OCI-LY3 (cell line): ENCODE data around the gene KLF11.

Experiments
- H2AFZ ChIP-seq: fragments of 200-600, 300-600 bp; shearing (Covaris generic); 2 replicates; pipeline ENCODE4 v1.6.0; 2014; ENCODE audit warnings: antibody characterized with exemption, low read depth, low read length
- H3K27ac ChIP-seq: fragments of 200-600, 300-600 bp; sonication (generic); 2 replicates; pipeline ENCODE4 v1.5.1; 2014; ENCODE audit warnings: mild to moderate bottlenecking, low read length, moderate library complexity, mixed read lengths
- H3K27me3 ChIP-seq: fragments of 200-600, 300-600 bp; sonication (generic); 2 replicates; pipeline ENCODE4 v1.6.1; 2014; ENCODE audit warnings: low read depth, low read length, mixed read lengths
- H3K36me3 ChIP-seq: fragments of 200-600, 300-600 bp; sonication (generic); replicated peaks from 2 replicates; pipeline ENCODE3; 2014; ENCODE audit warnings: low read depth, low read length, mixed read lengths
- H3K4me1 ChIP-seq: fragments of 300-600, 200-600 bp; sonication (generic); 2 replicates; pipeline ENCODE4 v1.6.1; 2014; ENCODE audit warnings: low read length, mixed read lengths
- H3K4me2 ChIP-seq: fragments of 200-600, 300-600 bp; sonication (generic); 2 replicates; pipeline ENCODE4 v1.6.1; 2014; ENCODE audit warnings: low read length, mixed read lengths
- H3K4me3 ChIP-seq: fragments of 300-600, 200-600 bp; sonication (generic); 2 replicates; pipeline ENCODE4 v1.5.1; 2014; ENCODE audit warnings: antibody characterized with exemption, mild to moderate bottlenecking, low read length, moderate library complexity
- H3K79me2 ChIP-seq: fragments of 300-600, 200-600 bp; shearing (Covaris generic); 2 replicates; pipeline ENCODE4 v1.6.1; 2014; ENCODE audit warnings: mild to moderate bottlenecking, low read length, mixed read lengths
- H3K9ac ChIP-seq: fragments of 300-600, 200-600 bp; shearing (Covaris generic); 2 replicates; pipeline ENCODE4 v1.6.0; 2014; ENCODE audit warnings: mild to moderate bottlenecking, low read length, moderate library complexity
- H3K9me3 ChIP-seq: fragments of 200-600, 300-600 bp; shearing (Covaris generic); 2 replicates; pipeline ENCODE4 v1.6.1; 2014; ENCODE audit warnings: low read length, mixed read lengths; ENCODE audit not compliant: insufficient read depth
- H4K20me1 ChIP-seq: fragments of 200-600, 300-600 bp; sonication (generic); 2 replicates; pipeline ENCODE4 v1.6.1; 2016; ENCODE audit warnings: low read length, mixed read lengths; ENCODE audit not compliant: insufficient read depth
- CTCF ChIP-seq: fragments of 200-600, 300-600 bp; sonication (generic); IDR thresholded peaks from 2 replicates; pipeline ENCODE4 v1.5.1; 2014; ENCODE audit warnings: antibody characterized with exemption, low read length, low read depth
- EZH2phosphoT487 ChIP-seq: fragments of 200-600 bp; shearing (Covaris generic); IDR thresholded peaks from 2 replicates; pipeline ENCODE4 v1.6.1; 2018; ENCODE audit warnings: antibody characterized with exemption, mixed run types, low read depth

KLF11 gene

GRCh38 chr2:10076511-10076910, 33.2 kb downstream of the KLF11 start:
- Histone ChIP-seq H4K20me1 (0 out of 2 replicates have a peak, but pooled peaks cover 4% of the 10 kb centered on the region), H3K4me1 (peaks cover 19% of the 10 kb centered on the region), H3K9me3 (no peaks in the 10 kb centered on the region), H3K27ac (no peak overlapping the region), H3K79me2 (no peaks in the 10 kb centered on the region), H3K27me3 (peaks cover 71% of the 10 kb centered on the region), H3K36me3 (no peaks in the 10 kb centered on the region), H3K4me2 (no peak overlapping the region), H3K9ac (no peak overlapping the region), H2AFZ (no peak overlapping the region), H3K4me3 (no peak overlapping the region)
- TF ChIP-seq EZH2phosphoT487 = no peak
- TF ChIP-seq CTCF = no peak

DNA sequence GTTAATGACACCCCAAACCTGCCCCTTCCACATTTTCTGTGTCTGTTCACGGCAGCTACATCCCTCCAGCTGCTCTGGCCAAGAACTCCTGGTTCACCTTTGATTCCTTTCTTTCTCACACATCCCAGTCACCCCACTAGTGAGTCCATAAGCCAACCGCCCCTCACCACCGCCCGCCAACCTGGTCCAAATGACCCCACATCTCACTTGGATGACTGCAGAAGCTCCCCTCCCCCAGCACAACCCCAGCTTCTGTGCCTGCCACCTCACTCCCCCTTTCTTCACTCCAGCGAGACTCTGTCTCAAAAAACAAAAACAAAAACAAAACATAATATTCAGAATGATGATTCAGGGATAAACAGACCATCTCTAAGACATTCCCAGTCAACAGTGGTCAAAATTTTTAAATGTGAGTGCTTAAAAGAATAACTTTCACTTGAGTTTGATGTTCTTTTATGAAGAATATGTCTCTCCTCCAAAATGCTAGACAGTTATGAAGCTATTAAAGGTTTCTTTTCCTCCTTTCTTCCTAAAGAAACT, 33.7 kb downstream of the KLF11 start:
- Histone ChIP-seq H3K4me2 (no peak overlapping the region), H3K9me3 (no peaks in the 10 kb centered on the region), H3K4me1 (peaks cover 19% of the 10 kb centered on the region), H3K79me2 (no peaks in the 10 kb centered on the region), H3K27ac (no peak overlapping the region), H3K36me3 (no peaks in the 10 kb centered on the region), H2AFZ (no peak overlapping the region), H4K20me1 (0 out of 2 replicates have a peak, but pooled peaks cover 4% of the 10 kb centered on the region), H3K9ac (no peak overlapping the region), H3K27me3 (peaks cover 73% of the 10 kb centered on the region), H3K4me3 (no peak overlapping the region)
- no peak for TF ChIP-seq CTCF
- TF ChIP-seq EZH2phosphoT487 = no peak

DNA sequence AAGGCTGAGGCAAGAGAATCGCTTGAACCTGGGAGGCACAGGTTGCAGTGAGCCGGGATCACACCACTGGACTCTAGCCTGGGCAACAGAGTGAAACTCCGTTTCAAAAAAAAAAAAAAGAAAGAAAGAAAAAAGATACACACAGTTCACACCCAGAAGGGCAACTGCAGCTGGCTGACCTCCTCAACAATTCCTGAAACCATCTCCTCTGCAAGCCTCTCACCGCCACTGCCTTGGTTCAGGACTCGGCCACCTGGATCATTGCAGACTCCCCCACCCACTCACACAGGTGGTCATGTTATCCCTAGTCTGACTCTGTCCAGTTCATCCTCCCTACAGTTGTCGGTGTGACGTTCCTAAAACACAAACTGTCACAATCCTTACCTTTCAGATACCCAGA, 34.7 kb downstream of the KLF11 start:
- H3K4me1 ChIP-seq = peaks cover 26% of the 10 kb centered on the region
- no peak overlapping the region for H3K4me2 ChIP-seq
- H3K9me3 ChIP-seq = no peaks in the 10 kb centered on the region
- no peak overlapping the region for H3K9ac ChIP-seq
- TF ChIP-seq CTCF (no peak), EZH2phosphoT487 (no peak)
- peaks cover 82% of the 10 kb centered on the region for H3K27me3 ChIP-seq
- H2AFZ ChIP-seq = no peak overlapping the region
- H3K27ac ChIP-seq = no peak overlapping the region
- no peaks in the 10 kb centered on the region for H3K36me3 ChIP-seq
- H3K4me3 ChIP-seq = no peak overlapping the region
- H3K79me2 ChIP-seq = no peaks in the 10 kb centered on the region
- H4K20me1 ChIP-seq = 0 out of 2 replicates have a peak, but pooled peaks cover 4% of the 10 kb centered on the region

GRCh38 chr2:10078704-10079265, 35.4 kb downstream of the KLF11 start:
- no peaks in the 10 kb centered on the region for H3K79me2 ChIP-seq
- H3K36me3 ChIP-seq = no peaks in the 10 kb centered on the region
- 0 out of 2 replicates have a peak, but pooled peaks cover 4% of the 10 kb centered on the region for H4K20me1 ChIP-seq
- no peak overlapping the region for H3K27ac ChIP-seq
- H3K4me1 ChIP-seq = peaks cover 34% of the 10 kb centered on the region
- H3K9ac ChIP-seq = no peak overlapping the region
- peak overlapping the region; percentile 70 for H3K4me3 ChIP-seq
- H2AFZ ChIP-seq = 0 out of 2 replicates have a peak overlapping the region, but pooled peaks have one; percentile 42
- H3K9me3 ChIP-seq = no peaks in the 10 kb centered on the region
- peak overlapping the region; percentile 70 for H3K4me2 ChIP-seq
- H3K27me3 ChIP-seq = peaks cover 84% of the 10 kb centered on the region
- no peak for TF ChIP-seq CTCF
- no peak; the same call in 1 of the 2 replicates for TF ChIP-seq EZH2phosphoT487
